Measurements from ENCODE around the gene LDAH.
A peak's percentile ranks its signal among the peaks of the same experiment; 100 is the strongest.

The LDAH gene

DNA sequence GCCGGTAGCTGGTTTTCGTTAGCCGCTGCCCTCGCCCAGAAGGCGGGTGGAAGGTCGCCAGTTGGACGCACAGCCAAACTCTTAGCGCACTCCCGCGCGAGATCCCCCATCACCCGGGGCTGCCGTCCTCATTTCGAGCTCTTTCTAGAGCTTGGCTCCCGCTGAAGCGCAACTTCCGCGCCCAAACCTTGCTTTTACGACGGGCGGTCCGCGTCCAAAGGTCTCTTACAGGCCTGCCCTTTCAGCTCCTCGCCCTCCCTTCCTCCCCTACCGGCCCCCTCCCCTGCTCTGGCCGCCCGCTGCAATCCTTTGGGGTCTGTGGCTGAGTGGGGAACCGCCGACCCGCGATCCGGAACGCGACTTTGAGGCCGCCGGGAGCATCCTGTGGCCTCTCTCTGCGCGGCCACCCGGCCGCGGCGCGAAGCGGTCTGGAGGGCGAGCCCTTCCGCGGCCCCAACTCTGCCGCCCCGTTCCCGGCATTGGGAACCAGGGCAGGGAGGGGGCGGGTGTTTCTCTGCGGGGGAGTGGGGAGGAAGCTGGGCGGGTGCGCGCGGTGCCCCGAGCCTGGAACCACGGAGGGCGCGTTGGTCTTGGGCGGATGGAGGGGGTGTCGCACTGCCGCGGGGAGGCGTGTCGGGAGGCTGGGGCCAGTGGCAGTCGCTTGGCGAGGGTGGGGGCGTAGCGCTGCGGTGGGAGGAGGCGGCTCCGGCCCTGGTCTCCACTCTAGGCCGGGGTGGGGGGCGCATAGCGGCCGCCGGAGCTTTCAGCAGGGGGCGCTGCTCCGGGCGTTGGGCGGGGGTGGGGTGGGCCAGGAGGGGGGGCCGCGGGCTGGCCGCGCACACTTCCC lies 156.4 kb downstream of the LDAH start, which contains the start of gene GDF7:
Gene GDF7, plus strand, starts transcription at position 841 of the 847 bp plus-strand sequence. CDS start 96 bp downstream, outside the sequence.
- H3K27ac Mint-ChIP-seq: peak within 1 kb of the TSS; percentile 58
- no peaks in the 10 kb centered on the region for H3K36me3 Mint-ChIP-seq (ENCODE audit: low read depth)
- H3K27me3 Mint-ChIP-seq (ENCODE audit: low read depth): peaks cover 74% of the 10 kb centered on the region
- no peaks in the 10 kb centered on the region for H3K9me3 Mint-ChIP-seq
- H3K4me3 Mint-ChIP-seq: peak within 1 kb of the TSS; percentile 69
- peaks cover 3% of the 10 kb centered on the region for H3K4me1 Mint-ChIP-seq (ENCODE audit: low read depth)

DNA sequence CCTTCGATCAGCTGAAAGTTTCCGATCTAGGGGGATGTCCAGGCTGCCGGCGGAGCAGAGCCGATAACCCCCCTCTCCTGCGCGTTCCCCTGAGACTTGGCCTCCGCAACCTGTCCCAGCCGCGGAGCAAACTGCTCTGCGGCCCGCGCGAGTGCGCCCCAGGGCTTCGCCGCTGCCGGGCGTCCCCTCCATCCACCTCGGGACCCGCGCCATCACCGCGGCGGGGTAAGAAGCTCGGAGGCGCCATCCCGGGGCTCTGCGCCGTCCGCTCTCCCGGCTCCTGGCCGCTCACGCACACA lies 156.9 kb downstream of the LDAH start:
- no peak overlapping the region for H3K27ac Mint-ChIP-seq
- peaks cover 3% of the 10 kb centered on the region for H3K4me1 Mint-ChIP-seq (ENCODE audit: low read depth)
- H3K36me3 Mint-ChIP-seq (ENCODE audit: low read depth): no peaks in the 10 kb centered on the region

DNA sequence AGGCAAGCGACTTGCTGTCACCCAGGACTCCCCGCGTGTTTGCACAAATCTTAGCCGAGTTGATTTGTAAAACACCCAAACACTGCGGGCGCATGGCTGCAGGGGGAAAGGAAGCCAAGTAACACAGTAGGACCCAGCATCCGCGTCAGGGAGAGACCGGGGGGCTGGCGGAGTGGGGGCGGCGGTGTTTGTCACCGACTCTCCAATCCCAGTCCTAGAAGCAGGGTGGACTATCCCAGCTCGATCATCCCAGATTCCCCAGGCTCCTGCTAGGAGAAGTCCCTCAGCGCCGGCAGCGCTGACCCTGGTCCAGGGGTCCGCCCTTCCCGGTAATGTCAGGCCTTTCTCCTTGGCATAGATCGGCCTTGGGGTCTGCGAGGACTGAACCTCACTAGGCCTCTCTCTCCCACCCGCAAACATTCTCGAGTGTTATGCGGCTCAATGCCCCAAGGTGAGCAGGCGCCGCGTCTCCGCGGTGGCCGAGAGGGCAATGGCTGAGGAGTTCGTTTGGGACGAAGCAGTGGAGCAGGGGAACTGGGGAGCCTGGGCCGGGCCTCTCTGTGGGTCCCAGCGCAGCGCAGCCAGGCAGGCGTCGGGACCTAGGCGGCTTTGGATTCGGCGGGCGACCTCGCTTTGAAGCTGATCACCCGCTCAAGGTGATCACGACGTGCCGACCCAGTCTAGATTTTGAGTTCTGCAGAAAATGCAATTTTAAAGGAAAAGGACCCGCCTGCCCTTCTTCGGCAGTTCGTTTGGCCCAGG lies 157.5 kb downstream of the LDAH start:
- H3K27ac Mint-ChIP-seq: no peak overlapping the region

More for the DNA sequence above, 156.9 kb downstream of the LDAH start:
- Mint-ChIP-seq H3K9me3 (no peaks in the 10 kb centered on the region), H3K4me3 (peak overlapping the region; percentile 69), H3K27me3 (ENCODE audit: low read depth) (peaks cover 71% of the 10 kb centered on the region)

DNA sequence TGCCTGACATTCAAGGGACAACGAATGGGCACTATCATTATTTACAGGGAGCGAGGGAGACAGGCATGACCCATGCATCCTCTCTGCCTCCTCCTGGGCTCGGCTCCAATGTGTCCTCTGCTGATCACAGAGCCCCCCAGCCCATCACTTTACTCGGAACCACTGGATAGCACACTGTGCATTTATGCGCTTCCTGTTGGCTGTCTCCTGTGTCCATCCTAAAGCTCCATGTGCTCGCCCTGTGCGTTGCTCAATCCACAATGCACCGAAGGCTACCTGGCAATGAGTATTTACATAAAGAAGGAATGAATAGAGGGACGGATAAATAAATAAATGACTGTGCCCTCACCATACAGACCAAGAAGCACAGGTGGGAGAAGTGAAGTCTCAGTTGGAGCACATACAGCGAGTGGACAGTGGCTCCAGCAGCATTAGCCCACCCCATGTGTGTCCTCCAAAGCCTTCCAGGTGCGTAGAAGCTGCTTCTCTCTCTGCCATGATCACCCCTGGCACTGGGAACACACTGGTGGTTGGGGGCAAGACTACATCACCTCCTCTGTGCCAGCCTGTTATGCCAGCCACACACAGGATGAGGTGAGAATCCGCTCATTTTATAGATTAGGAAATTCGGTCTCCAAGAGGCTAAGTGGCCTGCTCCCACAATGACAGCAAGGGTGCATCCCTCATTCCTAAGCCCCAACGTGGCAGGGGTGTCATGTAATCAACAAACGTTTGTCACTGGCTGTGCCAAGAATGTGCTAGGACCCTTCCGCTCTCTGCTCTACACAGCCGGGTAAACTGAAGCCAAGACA lies 158.3 kb downstream of the LDAH start:
- H3K4me1 Mint-ChIP-seq (ENCODE audit: low read depth): peaks cover 3% of the 10 kb centered on the region
- no peak overlapping the region for H3K27ac Mint-ChIP-seq
- H3K27me3 Mint-ChIP-seq (ENCODE audit: low read depth): peaks cover 79% of the 10 kb centered on the region
- H3K36me3 Mint-ChIP-seq (ENCODE audit: low read depth): no peaks in the 10 kb centered on the region
- no peaks in the 10 kb centered on the region for H3K9me3 Mint-ChIP-seq
- no peak overlapping the region for H3K4me3 Mint-ChIP-seq

More for the DNA sequence above, 157.5 kb downstream of the LDAH start:
- H3K36me3 Mint-ChIP-seq (ENCODE audit: low read depth): no peaks in the 10 kb centered on the region
- H3K27me3 Mint-ChIP-seq (ENCODE audit: low read depth): peaks cover 77% of the 10 kb centered on the region
- H3K4me3 Mint-ChIP-seq: peak overlapping the region; percentile 34
- no peaks in the 10 kb centered on the region for H3K9me3 Mint-ChIP-seq
- peaks cover 3% of the 10 kb centered on the region for H3K4me1 Mint-ChIP-seq (ENCODE audit: low read depth)

DNA sequence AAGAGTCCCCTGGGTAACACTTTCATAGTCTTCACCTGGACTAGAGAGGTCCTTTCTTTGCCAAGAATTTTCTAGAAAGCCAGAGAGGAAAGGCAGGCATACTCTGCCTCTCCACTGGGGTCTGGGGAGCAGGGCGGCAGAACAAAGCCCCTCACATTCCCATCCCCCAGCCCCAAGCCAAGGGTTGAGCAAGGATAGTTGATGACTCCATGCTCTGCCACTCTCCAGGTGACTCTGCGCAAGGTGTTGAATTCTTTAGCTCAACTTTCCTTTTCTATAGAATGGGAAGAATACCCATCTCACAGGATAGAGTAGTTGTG lies 158.9 kb downstream of the LDAH start:
- no peak overlapping the region for H3K27ac Mint-ChIP-seq
- peaks cover 3% of the 10 kb centered on the region for H3K4me1 Mint-ChIP-seq (ENCODE audit: low read depth)
- no peaks in the 10 kb centered on the region for H3K36me3 Mint-ChIP-seq (ENCODE audit: low read depth)
- no peak overlapping the region for H3K4me3 Mint-ChIP-seq
- H3K27me3 Mint-ChIP-seq (ENCODE audit: low read depth): peaks cover 76% of the 10 kb centered on the region
- H3K9me3 Mint-ChIP-seq: no peaks in the 10 kb centered on the region

DNA sequence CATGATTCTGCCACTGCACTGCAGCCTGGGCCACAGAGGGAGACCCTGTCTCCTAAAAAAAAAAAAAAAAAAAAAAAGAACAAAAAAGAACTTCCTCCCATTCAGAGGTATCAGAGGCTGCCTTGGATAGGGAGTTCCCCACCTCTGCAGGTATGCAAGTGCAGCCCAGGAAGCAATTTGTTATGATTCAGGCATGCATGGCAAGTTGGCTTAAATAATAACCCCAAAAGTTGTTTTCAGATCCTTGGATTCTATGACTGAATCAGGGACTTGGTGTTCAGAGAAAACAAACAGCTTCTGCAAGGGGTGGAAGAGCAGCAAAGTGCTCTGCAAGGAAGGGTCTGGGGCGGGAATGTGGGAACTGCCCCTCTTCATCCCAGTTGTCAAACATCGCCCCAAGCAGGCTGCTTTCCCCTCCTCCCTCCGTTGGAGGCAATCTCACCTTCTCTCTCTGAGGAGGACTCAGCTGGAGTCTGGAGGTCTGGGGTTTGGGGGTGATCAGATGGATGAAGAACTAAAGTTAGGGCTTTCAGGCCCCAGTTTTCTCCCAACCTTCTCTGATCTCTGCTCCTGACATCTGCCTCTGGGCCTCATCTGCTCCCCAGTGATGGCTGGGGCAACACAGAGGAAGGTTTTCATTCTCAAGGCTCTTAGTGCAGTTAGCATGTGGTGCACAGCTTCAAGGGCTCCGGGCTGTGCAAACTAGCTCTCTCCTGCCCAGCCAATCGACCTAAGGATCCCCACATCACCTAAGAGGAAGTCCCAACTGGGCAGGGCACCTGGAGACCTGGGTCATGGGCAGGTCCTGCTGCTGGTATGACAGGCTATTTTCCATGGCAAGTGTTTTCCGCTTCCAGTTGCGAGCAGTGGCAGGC lies 159.5 kb downstream of the LDAH start:
- no peaks in the 10 kb centered on the region for H3K9me3 Mint-ChIP-seq
- H3K27ac Mint-ChIP-seq: no peak overlapping the region
- peaks cover 74% of the 10 kb centered on the region for H3K27me3 Mint-ChIP-seq (ENCODE audit: low read depth)
- peaks cover 3% of the 10 kb centered on the region for H3K4me1 Mint-ChIP-seq (ENCODE audit: low read depth)
- no peak overlapping the region for H3K4me3 Mint-ChIP-seq
- no peaks in the 10 kb centered on the region for H3K36me3 Mint-ChIP-seq (ENCODE audit: low read depth)

DNA sequence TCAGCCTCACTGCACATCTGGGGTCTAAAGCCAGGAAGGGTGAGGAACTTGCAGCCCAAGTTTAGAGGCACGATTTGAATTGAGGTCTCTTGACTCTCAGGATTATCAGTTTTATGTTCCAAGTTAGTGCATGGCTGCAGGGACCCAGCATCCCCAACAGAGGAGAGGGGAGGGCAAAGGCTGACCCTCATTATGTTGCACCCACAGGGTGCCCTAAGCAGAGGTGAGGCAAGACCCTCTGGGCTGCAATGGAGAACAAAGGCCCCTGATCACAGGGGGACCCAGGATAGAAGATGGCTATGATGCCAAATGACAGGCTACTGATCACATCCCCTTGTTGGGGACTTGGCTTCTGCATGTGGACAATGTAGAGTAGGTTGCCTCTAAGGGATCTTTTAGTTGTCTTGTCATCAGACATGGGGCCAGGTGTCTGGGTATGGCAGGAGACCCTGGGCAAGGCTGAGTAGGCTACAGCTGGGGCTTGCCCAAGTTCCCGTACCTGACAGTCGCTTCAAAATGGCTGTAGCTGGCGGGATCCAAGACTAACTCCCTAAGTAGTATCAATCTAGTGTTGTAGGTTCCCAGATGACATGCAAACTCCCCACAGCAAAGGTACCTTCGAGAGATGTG lies 160.5 kb downstream of the LDAH start:
- H3K4me3 Mint-ChIP-seq: no peak overlapping the region
- H3K36me3 Mint-ChIP-seq (ENCODE audit: low read depth): no peaks in the 10 kb centered on the region
- no peak overlapping the region for H3K27ac Mint-ChIP-seq
- peaks cover 3% of the 10 kb centered on the region for H3K4me1 Mint-ChIP-seq (ENCODE audit: low read depth)
- peaks cover 65% of the 10 kb centered on the region for H3K27me3 Mint-ChIP-seq (ENCODE audit: low read depth)
- H3K9me3 Mint-ChIP-seq: no peaks in the 10 kb centered on the region

DNA sequence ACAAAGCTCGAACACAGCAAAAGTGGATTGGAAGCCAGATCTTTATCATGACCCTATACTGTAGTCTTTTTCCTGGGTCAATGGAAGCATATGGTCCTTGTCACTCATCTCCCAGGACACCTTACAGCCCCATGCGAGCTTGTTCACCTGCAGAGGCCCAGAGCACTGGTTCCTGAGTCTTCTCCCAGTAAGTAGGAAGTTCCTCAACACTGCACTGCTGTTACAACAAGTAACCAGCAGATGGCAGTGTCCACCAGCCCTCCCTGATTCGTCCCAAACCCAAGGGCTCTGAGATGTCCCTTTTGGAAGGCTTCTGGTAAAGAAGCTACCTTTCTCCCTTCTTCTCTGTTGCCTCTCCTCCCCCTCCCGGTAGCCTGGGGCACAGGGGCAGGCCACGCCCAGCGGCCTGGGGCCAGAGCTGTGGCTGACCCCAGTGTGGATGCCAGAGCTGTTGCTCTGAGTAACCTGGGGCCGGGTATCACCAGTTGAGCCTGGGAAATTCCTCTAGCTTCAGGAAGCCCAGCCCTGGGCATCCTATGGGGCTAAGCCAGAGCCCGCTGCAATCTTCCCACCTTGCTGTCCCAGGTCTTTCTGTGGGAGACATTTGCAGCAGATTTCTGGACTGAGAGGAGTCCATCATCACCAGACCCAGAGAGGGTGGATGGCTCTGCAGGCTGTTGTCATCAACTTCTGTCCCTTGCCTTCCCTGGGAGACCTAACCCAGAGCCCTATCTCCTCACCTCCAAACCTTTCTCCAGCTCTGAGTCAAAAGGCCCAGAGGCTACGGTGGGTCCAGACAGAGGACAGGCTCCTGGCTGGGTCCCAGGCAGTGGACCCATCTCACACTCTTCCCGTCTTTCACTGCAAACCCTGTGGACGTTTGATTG lies 161.2 kb downstream of the LDAH start:
- Mint-ChIP-seq H3K4me3 (no peak overlapping the region), H3K27ac (no peak overlapping the region), H3K4me1 (ENCODE audit: low read depth) (peaks cover 3% of the 10 kb centered on the region), H3K36me3 (ENCODE audit: low read depth) (no peaks in the 10 kb centered on the region), H3K9me3 (no peaks in the 10 kb centered on the region), H3K27me3 (ENCODE audit: low read depth) (peaks cover 69% of the 10 kb centered on the region)

DNA sequence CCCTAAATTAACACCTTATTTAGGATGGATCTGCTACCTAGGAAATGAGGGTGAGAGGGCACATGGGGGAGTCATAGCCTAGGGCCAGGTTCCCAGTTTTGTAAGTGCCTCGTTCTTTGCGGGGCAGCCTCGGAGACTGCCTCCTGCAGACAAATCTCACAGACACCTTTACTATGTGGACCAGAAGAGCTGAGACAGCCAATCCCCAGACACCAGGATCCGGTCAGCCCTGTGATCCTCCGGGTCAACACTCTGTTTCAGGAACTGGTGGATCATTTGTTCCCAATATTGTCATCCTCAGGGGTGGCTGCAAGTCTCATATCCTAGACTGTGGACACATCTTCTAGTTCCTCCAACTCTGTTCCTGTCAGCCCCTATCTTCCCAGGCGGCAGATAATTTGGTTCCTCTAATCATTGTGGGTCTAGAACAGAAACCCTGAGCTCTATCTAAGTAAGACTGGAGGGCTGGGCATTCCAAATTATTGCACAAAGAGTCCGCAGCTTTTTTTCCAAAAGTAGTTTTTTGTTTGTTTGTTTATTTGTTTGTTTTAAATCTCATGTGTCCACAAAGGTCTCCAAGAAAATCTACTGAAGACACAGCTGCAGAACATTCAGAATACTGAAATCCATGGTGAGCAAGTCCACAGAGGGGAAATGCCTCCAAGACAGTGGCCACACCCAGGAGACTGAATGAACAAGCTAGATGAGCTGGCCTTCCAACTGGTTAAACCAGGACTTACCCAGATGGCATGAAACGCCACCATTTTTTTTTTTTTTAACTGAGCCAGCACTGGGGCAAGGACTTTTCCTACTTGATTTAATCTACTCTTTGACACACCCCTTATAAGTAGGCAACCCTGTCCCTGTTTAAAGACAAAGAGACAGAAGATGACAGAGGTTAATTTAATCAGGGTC lies 162.1 kb downstream of the LDAH start:
- Mint-ChIP-seq H3K27ac (no peak overlapping the region), H3K36me3 (ENCODE audit: low read depth) (no peaks in the 10 kb centered on the region), H3K27me3 (ENCODE audit: low read depth) (peaks cover 68% of the 10 kb centered on the region), H3K4me1 (ENCODE audit: low read depth) (no peaks in the 10 kb centered on the region), H3K4me3 (no peak overlapping the region), H3K9me3 (no peaks in the 10 kb centered on the region)

DNA sequence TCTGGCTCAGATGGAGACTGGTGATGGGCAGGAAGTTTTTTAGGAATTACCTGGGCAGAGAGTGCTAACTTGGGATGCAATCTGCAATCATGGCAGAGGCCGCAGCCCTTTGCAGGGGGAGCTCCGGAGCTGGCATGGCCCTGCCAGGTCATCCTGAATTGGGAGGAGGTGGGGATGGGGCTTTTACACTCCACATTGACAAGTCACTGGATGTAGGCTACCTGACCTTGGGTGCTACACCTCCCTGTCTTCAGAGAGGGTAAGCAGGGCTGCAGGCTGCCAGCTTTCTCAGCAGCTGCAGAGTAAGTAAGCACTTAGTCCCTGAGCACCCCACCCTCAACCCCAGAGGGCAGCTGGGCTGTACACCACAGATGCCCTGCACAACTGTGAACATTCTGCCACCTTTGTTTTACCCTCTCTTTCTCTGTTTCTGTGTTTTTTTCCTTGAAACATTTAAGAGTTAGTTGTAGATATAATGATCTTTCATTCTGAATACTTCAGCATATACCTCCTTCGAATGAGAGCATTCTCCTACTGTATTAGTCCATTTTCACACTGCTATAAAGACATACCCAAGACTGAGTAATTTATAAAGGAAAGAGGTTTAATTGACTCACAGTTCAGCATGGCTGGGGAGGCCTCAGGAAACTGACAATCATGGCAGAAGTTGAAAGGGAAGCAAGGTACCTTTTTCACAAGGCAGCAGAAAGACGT lies 165.2 kb downstream of the LDAH start:
- Mint-ChIP-seq H3K9me3 (no peaks in the 10 kb centered on the region), H3K27ac (no peak overlapping the region), H3K4me1 (ENCODE audit: low read depth) (peaks cover 3% of the 10 kb centered on the region), H3K36me3 (ENCODE audit: low read depth) (peaks cover 1% of the 10 kb centered on the region), H3K27me3 (ENCODE audit: low read depth) (peaks cover 52% of the 10 kb centered on the region), H3K4me3 (no peak overlapping the region)

DNA sequence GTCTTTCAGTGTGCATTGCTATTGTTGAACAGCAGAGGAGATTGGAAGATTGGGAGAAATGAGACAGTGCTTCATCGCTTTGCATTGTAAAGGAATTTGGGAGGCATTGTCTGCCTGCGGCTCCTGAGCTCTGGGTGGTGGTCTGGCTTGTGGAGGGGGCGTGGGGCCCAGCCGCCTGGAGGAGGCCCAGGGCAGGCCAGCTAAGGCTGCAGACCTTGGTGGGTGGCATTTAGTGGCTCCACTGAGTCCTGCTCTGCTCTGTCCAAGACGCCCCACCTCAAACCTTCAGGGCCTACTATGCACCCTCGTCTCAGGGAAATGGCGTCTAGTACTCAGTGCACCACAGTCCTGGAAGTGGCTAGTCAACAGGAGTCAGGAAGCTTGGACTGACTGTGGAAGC lies 166.3 kb downstream of the LDAH start:
- peaks cover 4% of the 10 kb centered on the region for H3K4me1 Mint-ChIP-seq (ENCODE audit: low read depth)
- no peaks in the 10 kb centered on the region for H3K9me3 Mint-ChIP-seq
- peaks cover 3% of the 10 kb centered on the region for H3K36me3 Mint-ChIP-seq (ENCODE audit: low read depth)
- no peak overlapping the region for H3K4me3 Mint-ChIP-seq
- H3K27ac Mint-ChIP-seq: no peak overlapping the region
- peaks cover 45% of the 10 kb centered on the region for H3K27me3 Mint-ChIP-seq (ENCODE audit: low read depth)

DNA sequence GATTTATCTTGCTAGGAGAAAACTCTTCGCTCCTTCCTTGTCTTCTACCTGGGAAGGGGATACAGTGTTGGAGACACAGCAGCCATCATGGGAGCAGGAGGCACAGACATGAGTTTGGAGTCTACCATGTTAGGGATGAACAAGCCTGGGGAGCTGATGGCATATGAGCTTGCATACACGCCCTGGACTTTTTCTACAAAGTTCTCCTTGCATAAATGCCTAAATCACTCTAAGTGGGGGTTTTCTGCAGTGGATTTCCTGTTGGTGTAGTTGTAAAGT lies 168.4 kb downstream of the LDAH start:
- Mint-ChIP-seq H3K36me3 (ENCODE audit: low read depth) (peaks cover 3% of the 10 kb centered on the region), H3K4me3 (no peak overlapping the region), H3K27me3 (ENCODE audit: low read depth) (peaks cover 29% of the 10 kb centered on the region), H3K27ac (no peak overlapping the region), H3K9me3 (no peaks in the 10 kb centered on the region), H3K4me1 (ENCODE audit: low read depth) (peaks cover 14% of the 10 kb centered on the region)
